HG03571 (cell line): ENCODE measurements around the gene TIGD6.
A peak's percentile ranks its signal among the peaks of the same experiment; 100 is the strongest.
"Not testable (repeated sequence)": the region's sequence is repeated elsewhere in the genome, so short reads cannot be mapped to it uniquely, and the experiment has no call there.

ENCODE experiments used
- ATAC-seq: cut with Tn5 transposase; IDR thresholded peaks from one replicate; pipeline ENCODE4 v1.9.1; 2021; ENCODE audit not compliant: unreplicated experiment

Gene TIGD6

GRCh38 chr5:150000256-150000989, at the start of gene TIGD6, which contains the start of gene HMGXB3:
Gene TIGD6 (minus strand): TSS chr5:150000654. CDS start chr5:149996348, 4,306 bp downstream.
Gene HMGXB3 (plus strand): TSS chr5:150000739. CDS start chr5:150004853, 4,114 bp downstream.
- ATAC-seq = peak; percentile 88

GRCh38 chr5:150046031-150046430, 45.6 kb upstream of the TIGD6 start:
- no peak for ATAC-seq

GRCh38 chr5:150045549-150045948, 45.1 kb upstream of the TIGD6 start:
- ATAC-seq = no peak

- no peak for ATAC-seq
Measured at GRCh38 chr5:150044712-150045111, 44.3 kb upstream of the TIGD6 start.

GRCh38 chr5:150044329-150044681, 43.9 kb upstream of the TIGD6 start:
- no peak for ATAC-seq

- ATAC-seq = no peak
Measured at GRCh38 chr5:150043657-150044328, 43.3 kb upstream of the TIGD6 start.

- ATAC-seq = no peak
Measured at GRCh38 chr5:150042459-150042858, 42.0 kb upstream of the TIGD6 start.

- no peak for ATAC-seq
Measured at GRCh38 chr5:150038547-150038946, 38.1 kb upstream of the TIGD6 start.

- no peak for ATAC-seq
Measured at GRCh38 chr5:150036513-150036912, 36.1 kb upstream of the TIGD6 start.

GRCh38 chr5:150035139-150035895, 34.9 kb upstream of the TIGD6 start:
- ATAC-seq = peak; percentile 86

- ATAC-seq = no peak
Measured at GRCh38 chr5:150034662-150035061, 34.2 kb upstream of the TIGD6 start.

- ATAC-seq = no peak
Measured at GRCh38 chr5:150033334-150033733, 32.9 kb upstream of the TIGD6 start.

- ATAC-seq = not testable (repeated sequence)
Measured at GRCh38 chr5:150028047-150028446, 27.6 kb upstream of the TIGD6 start.

GRCh38 chr5:150026682-150027172, 26.3 kb upstream of the TIGD6 start:
- ATAC-seq = no peak

- ATAC-seq = no peak
Measured at GRCh38 chr5:150024346-150024984, 24.0 kb upstream of the TIGD6 start.

GRCh38 chr5:150023136-150023535, 22.7 kb upstream of the TIGD6 start:
- ATAC-seq = no peak

- ATAC-seq = no peak
Measured at GRCh38 chr5:150022681-150023080, 22.2 kb upstream of the TIGD6 start.

GRCh38 chr5:150022158-150022531, 21.7 kb upstream of the TIGD6 start:
- no peak for ATAC-seq

- ATAC-seq = no peak
Measured at GRCh38 chr5:150021491-150022157, 21.2 kb upstream of the TIGD6 start.

- ATAC-seq = no peak
Measured at GRCh38 chr5:150020249-150020648, 19.8 kb upstream of the TIGD6 start.
